ENCODE data around the gene DIAPH2.

The DIAPH2 gene

DNA sequence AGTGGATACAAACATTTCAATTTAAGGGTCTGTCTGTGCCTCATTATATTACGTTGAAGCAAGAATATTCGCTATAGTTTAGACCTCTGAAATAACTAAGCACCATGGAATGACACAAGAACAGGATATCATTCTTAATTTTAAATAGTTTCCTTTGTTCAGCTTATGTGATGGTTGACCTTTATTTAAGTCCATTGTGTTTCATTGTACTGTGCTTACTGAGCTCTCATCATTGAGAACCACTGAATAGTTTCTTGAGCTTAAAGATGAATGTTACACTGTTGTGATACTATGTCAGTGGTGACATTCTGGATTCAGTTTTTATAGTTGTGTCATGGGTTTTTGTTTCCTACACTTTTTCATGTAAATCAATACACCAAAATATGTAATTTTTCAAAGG is 438.4 kb downstream of the DIAPH2 start:
- no peaks in the 10 kb centered on the region for H3K36me3 ChIP-seq (ENCODE audit: control insufficient read depth, low read length)
- H3K4me3 ChIP-seq (ENCODE audit: low read length) = no peak overlapping the region
- TF ChIP-seq, protein P1, sequence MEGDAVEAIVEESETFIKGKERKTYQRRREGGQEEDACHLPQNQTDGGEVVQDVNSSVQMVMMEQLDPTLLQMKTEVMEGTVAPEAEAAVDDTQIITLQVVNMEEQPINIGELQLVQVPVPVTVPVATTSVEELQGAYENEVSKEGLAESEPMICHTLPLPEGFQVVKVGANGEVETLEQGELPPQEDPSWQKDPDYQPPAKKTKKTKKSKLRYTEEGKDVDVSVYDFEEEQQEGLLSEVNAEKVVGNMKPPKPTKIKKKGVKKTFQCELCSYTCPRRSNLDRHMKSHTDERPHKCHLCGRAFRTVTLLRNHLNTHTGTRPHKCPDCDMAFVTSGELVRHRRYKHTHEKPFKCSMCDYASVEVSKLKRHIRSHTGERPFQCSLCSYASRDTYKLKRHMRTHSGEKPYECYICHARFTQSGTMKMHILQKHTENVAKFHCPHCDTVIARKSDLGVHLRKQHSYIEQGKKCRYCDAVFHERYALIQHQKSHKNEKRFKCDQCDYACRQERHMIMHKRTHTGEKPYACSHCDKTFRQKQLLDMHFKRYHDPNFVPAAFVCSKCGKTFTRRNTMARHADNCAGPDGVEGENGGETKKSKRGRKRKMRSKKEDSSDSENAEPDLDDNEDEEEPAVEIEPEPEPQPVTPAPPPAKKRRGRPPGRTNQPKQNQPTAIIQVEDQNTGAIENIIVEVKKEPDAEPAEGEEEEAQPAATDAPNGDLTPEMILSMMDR (IDR thresholded peaks at IDR 0.05; ENCODE audit: low read depth, low read length, poor library complexity, severe bottlenecking) = no peak
- TF ChIP-seq EZH2phosphoT487 (IDR thresholded peaks at IDR 0.05; ENCODE audit: borderline replicate concordance, low read length) = no peak
- no peaks in the 10 kb centered on the region for H3K27me3 ChIP-seq (ENCODE audit: control insufficient read depth, low read length)
- no peaks in the 10 kb centered on the region for H3F3A ChIP-seq (ENCODE audit: control insufficient read depth, insufficient read depth)
- no peaks in the 10 kb centered on the region for H3K9me3 ChIP-seq (ENCODE audit: control insufficient read depth, insufficient read depth, low read length)
- no peaks in the 10 kb centered on the region for H4K20me1 ChIP-seq (ENCODE audit: control insufficient read depth, insufficient read depth, low read depth, low read length)
- no peak overlapping the region for H3K4me2 ChIP-seq (ENCODE audit: low read length)
- H3K27ac ChIP-seq (ENCODE audit: low read depth, low read length) = no peak overlapping the region
- no peaks in the 10 kb centered on the region for H3K4me1 ChIP-seq (ENCODE audit: control insufficient read depth, low read length)
- H3K79me2 ChIP-seq (ENCODE audit: control insufficient read depth, low read length) = no peaks in the 10 kb centered on the region
- H3K9me2 ChIP-seq (replicated peaks; ENCODE audit: control insufficient read depth, low read length) = no peaks in the 10 kb centered on the region

- Histone ChIP-seq H3K4me3 (ENCODE audit: low read length) (no peak overlapping the region), H3K4me1 (ENCODE audit: control insufficient read depth, low read length) (no peaks in the 10 kb centered on the region), H3K9me2 (replicated peaks; ENCODE audit: control insufficient read depth, low read length) (no peaks in the 10 kb centered on the region), H3K27ac (ENCODE audit: low read depth, low read length) (no peak overlapping the region), H3K27me3 (ENCODE audit: control insufficient read depth, low read length) (no peaks in the 10 kb centered on the region), H3K36me3 (ENCODE audit: control insufficient read depth, low read length) (no peaks in the 10 kb centered on the region), H3K4me2 (ENCODE audit: low read length) (no peak overlapping the region), H3K9me3 (ENCODE audit: control insufficient read depth, insufficient read depth, low read length) (no peaks in the 10 kb centered on the region), H4K20me1 (ENCODE audit: control insufficient read depth, insufficient read depth, low read depth, low read length) (no peaks in the 10 kb centered on the region), H3F3A (ENCODE audit: control insufficient read depth, insufficient read depth) (no peaks in the 10 kb centered on the region), H3K79me2 (ENCODE audit: control insufficient read depth, low read length) (no peaks in the 10 kb centered on the region)
- TF ChIP-seq, protein P1 (IDR thresholded peaks at IDR 0.05; ENCODE audit: low read depth, low read length, poor library complexity, severe bottlenecking) = no peak
- TF ChIP-seq EZH2phosphoT487 (IDR thresholded peaks at IDR 0.05; ENCODE audit: borderline replicate concordance, low read length) = no peak
Measured at GRCh38 chrX:97126020-97126419, 441.4 kb downstream of the DIAPH2 start.

GRCh38 chrX:97132664-97133415 is 448.2 kb downstream of the DIAPH2 start:
- Histone ChIP-seq H3K79me2 (ENCODE audit: control insufficient read depth, low read length) (no peaks in the 10 kb centered on the region), H3K36me3 (ENCODE audit: control insufficient read depth, low read length) (no peaks in the 10 kb centered on the region), H3K27me3 (ENCODE audit: control insufficient read depth, low read length) (no peaks in the 10 kb centered on the region), H3K9me3 (ENCODE audit: control insufficient read depth, insufficient read depth, low read length) (no peaks in the 10 kb centered on the region), H3F3A (ENCODE audit: control insufficient read depth, insufficient read depth) (no peaks in the 10 kb centered on the region), H3K4me2 (ENCODE audit: low read length) (no peak overlapping the region), H3K27ac (ENCODE audit: low read depth, low read length) (no peak overlapping the region), H3K4me1 (ENCODE audit: control insufficient read depth, low read length) (peaks cover 12% of the 10 kb centered on the region), H4K20me1 (ENCODE audit: control insufficient read depth, insufficient read depth, low read depth, low read length) (no peaks in the 10 kb centered on the region), H3K4me3 (ENCODE audit: low read length) (no peak overlapping the region), H3K9me2 (replicated peaks; ENCODE audit: control insufficient read depth, low read length) (no peaks in the 10 kb centered on the region)
- TF ChIP-seq, protein P1 (IDR thresholded peaks at IDR 0.05; ENCODE audit: low read depth, low read length, poor library complexity, severe bottlenecking) = no peak
- no peak for TF ChIP-seq EZH2phosphoT487 (IDR thresholded peaks at IDR 0.05; ENCODE audit: borderline replicate concordance, low read length)

Measured in DOHH2 (cell line).